Measurements from ENCODE around the gene THBD.

GRCh38 chr20:23093613-23094012 is 44.1 kb upstream of the THBD start:
- TF ChIP-seq POLR2AphosphoS5 (IDR thresholded peaks at IDR 0.05; ENCODE audit: low read depth) (no peak), CTCF (conservative IDR thresholded peaks at IDR 0.05; ENCODE audit: low read depth in 2 of 2) (no peak), EZH2phosphoT487 (IDR thresholded peaks at IDR 0.05; ENCODE audit: unreplicated experiment) (no peak), JUNB (IDR thresholded peaks at IDR 0.05; ENCODE audit: unreplicated experiment) (no peak), REST (IDR thresholded peaks at IDR 0.05; ENCODE audit: unreplicated experiment) (no peak), EZH2 (IDR thresholded peaks at IDR 0.05; ENCODE audit: low read depth, unreplicated experiment) (no peak)
